Lower leg skin (tissue), 3 donors: ENCODE measurements around the gene MAB21L1.

Source experiments
- CTCF ChIP-seq, 3 donors: fragments of 450-650 bp; IDR thresholded peaks; one replicate each; pipeline ENCODE4 v1.5.1; 2016; ENCODE audit warnings: antibody characterized with exemption in 3 of 3, mild to moderate bottlenecking in 3 of 3, moderate library complexity in 2 of 3
- POLR2A ChIP-seq, 2 donors: fragments of 450-650 bp; IDR thresholded peaks; one replicate each; pipeline ENCODE4 v1.6.1; 2016 to 2017; ENCODE audit warnings: antibody characterized with exemption in 2 of 2, mild to moderate bottlenecking in 1 of 2, moderate library complexity in 1 of 2

DNA sequence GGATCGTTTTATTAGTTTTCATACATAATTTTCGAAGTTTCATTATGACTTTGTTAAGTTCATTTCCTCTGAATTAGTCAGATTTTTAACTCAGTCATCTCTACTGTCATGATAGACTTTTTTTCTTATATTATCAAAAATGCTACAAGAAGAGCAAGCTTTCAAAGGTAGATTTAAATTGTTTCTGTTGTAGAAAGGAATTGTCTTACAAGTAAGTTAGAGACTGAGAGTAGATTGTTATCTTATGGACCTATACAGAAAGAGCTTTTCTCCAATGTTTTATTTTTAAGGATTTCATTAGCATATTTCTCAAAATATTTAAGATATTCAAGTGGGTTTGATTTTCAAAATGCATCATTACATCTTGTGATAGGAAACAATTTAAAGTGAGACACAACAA lies 2.7 kb downstream of the MAB21L1 start:
- TF ChIP-seq CTCF (IDR thresholded peaks at IDR 0.05) = no peak
- no peak for TF ChIP-seq POLR2A (IDR thresholded peaks at IDR 0.05)
